Measurements from ENCODE around the gene TAAR6.
A peak's percentile ranks its signal among the peaks of the same experiment; 100 is the strongest.
"Not testable (repeated sequence)": the region's sequence is repeated elsewhere in the genome, so short reads cannot be mapped to it uniquely, and the experiment has no call there.

Gene TAAR6

GRCh38 chr6:132570221-132570777, at the start of gene TAAR6:
Gene TAAR6, plus strand, starts transcription at chr6:132570322. Its CDS starts 0 bp downstream, at chr6:132570322.
- DNase-seq = no peak

- DNase-seq = no peak
These were observed 49.2 kb upstream of the TAAR6 start for GRCh38 chr6:132520953-132521352.

GRCh38 chr6:132524646-132525045, 45.5 kb upstream of the TAAR6 start:
- no peak for DNase-seq

GRCh38 chr6:132525866-132526265, 44.3 kb upstream of the TAAR6 start:
- no peak for DNase-seq

GRCh38 chr6:132526461-132526860, 43.7 kb upstream of the TAAR6 start:
- DNase-seq = no peak

GRCh38 chr6:132527791-132528190, 42.3 kb upstream of the TAAR6 start:
- DNase-seq = no peak

- peak; percentile 67 for DNase-seq
These were observed 39.7 kb upstream of the TAAR6 start for GRCh38 chr6:132530293-132530974.

GRCh38 chr6:132534546-132534945, 35.6 kb upstream of the TAAR6 start:
- not testable (repeated sequence) for DNase-seq

- no peak for DNase-seq
These were observed 33.0 kb upstream of the TAAR6 start for GRCh38 chr6:132537145-132537544.

- DNase-seq = no peak
These were observed 32.1 kb upstream of the TAAR6 start, which contains the start of gene TAAR9 for GRCh38 chr6:132537977-132538376. Gene TAAR9, plus strand, starts transcription at chr6:132538277. Its CDS starts 13 bp downstream, at chr6:132538290.

- no peak for DNase-seq
These were observed 25.3 kb upstream of the TAAR6 start for GRCh38 chr6:132544826-132545225.

- DNase-seq = no peak
These were observed 21.2 kb upstream of the TAAR6 start for GRCh38 chr6:132548746-132549463.

GRCh38 chr6:132551214-132551613, 18.9 kb upstream of the TAAR6 start:
- no peak for DNase-seq

- no peak for DNase-seq
These were observed 17.8 kb upstream of the TAAR6 start, which contains the start of gene TAAR8 for GRCh38 chr6:132552372-132552771. Gene TAAR8, plus strand, starts transcription at chr6:132552672. Its CDS starts 21 bp downstream, at chr6:132552693.

- not testable (repeated sequence) for DNase-seq
These were observed 10.0 kb upstream of the TAAR6 start for GRCh38 chr6:132560087-132560486.

GRCh38 chr6:132566404-132566803, 3.7 kb upstream of the TAAR6 start:
- DNase-seq = no peak

- DNase-seq = no peak
These were observed 2.6 kb upstream of the TAAR6 start for GRCh38 chr6:132567566-132567965.

- no peak for DNase-seq
These were observed 1.5 kb upstream of the TAAR6 start for GRCh38 chr6:132568611-132569010.

- no peak for DNase-seq
These were observed 952 bp upstream of the TAAR6 start for GRCh38 chr6:132569170-132569569.

GRCh38 chr6:132571774-132572173, 1.7 kb downstream of the TAAR6 start:
- DNase-seq = no peak

- no peak for DNase-seq
These were observed 14.6 kb downstream of the TAAR6 start for GRCh38 chr6:132584698-132585097.

- no peak for DNase-seq
These were observed 17.3 kb downstream of the TAAR6 start for GRCh38 chr6:132587424-132587823.

GRCh38 chr6:132589454-132589853, 19.3 kb downstream of the TAAR6 start, which contains the start of gene TAAR5:
Gene TAAR5, minus strand, starts transcription at chr6:132589741. Its CDS starts 55 bp downstream, at chr6:132589686.
- no peak for DNase-seq

- peak; percentile 44 for DNase-seq
These were observed 20.2 kb downstream of the TAAR6 start for GRCh38 chr6:132590362-132590761.
